GM12892 (cell line): ENCODE measurements around the gene LMX1A.

Source experiments
- POLR2A ChIP-seq: IDR thresholded peaks from 2 replicates; pipeline ENCODE4 v1.6.1; 2011; ENCODE audit warnings: low read depth, low read length, control low read depth
- POLR2AphosphoS5 ChIP-seq: IDR thresholded peaks from 2 replicates; pipeline ENCODE4 v1.6.1; 2011; ENCODE audit warnings: low read depth, low read length, control low read depth
- TAF1 ChIP-seq: IDR thresholded peaks from 2 replicates; pipeline ENCODE4 v1.6.1; 2011; ENCODE audit warnings: low read depth, mild to moderate bottlenecking, control low read depth, low read length, borderline replicate concordance

- TF ChIP-seq TAF1 = no peak
- TF ChIP-seq POLR2A = no peak
- no peak for TF ChIP-seq POLR2AphosphoS5
Measured at GRCh38 chr1:165369255-165369848, 12.8 kb upstream of the LMX1A start.
